ENCODE results near the gene FTO. TPM values are rescaled to one million over a fixed set of nuclear protein-coding genes. Genes with fewer than 3 reads are reported as not detected.

Gene FTO
- total RNA-seq, 1 donor from 2014 or later, result 98.6 TPM

GRCh38 chr16:54121539-54122295, 417.8 kb downstream of the FTO start:
- H3K4me3 ChIP-seq, result no peak overlapping the region
- intact Hi-C loops (cut with DNase I), result no loop called here
- H3K27me3 ChIP-seq (ENCODE audit: low read depth), result no peaks in the 10 kb centered on the region
- DNase-seq (no peak), ATAC-seq (no peak)
- no peaks in the 10 kb centered on the region for H3K4me1 ChIP-seq
- H3K9me3 ChIP-seq, result no peaks in the 10 kb centered on the region
- no peaks in the 10 kb centered on the region for H3K36me3 ChIP-seq
- TF ChIP-seq CTCF (IDR thresholded peaks at IDR 0.05), result no peak
- no peak overlapping the region for H3K27ac ChIP-seq

GRCh38 chr16:54123766-54124165, 419.8 kb downstream of the FTO start:
- TF ChIP-seq CTCF (IDR thresholded peaks at IDR 0.05), result no peak
- H3K4me3 ChIP-seq, result no peak overlapping the region
- no peak overlapping the region for H3K27ac ChIP-seq
- no peaks in the 10 kb centered on the region for H3K36me3 ChIP-seq
- ATAC-seq (no peak), DNase-seq (no peak)
- no peaks in the 10 kb centered on the region for H3K4me1 ChIP-seq
- intact Hi-C loops (cut with DNase I), result no loop called here
- H3K9me3 ChIP-seq, result no peaks in the 10 kb centered on the region
- no peaks in the 10 kb centered on the region for H3K27me3 ChIP-seq (ENCODE audit: low read depth)

GRCh38 chr16:54125751-54126655, 422.0 kb downstream of the FTO start:
- Histone ChIP-seq H3K27me3 (ENCODE audit: low read depth) (no peaks in the 10 kb centered on the region), H3K4me3 (no peak overlapping the region), H3K9me3 (no peaks in the 10 kb centered on the region), H3K27ac (no peak overlapping the region), H3K36me3 (no peaks in the 10 kb centered on the region), H3K4me1 (no peaks in the 10 kb centered on the region)
- TF ChIP-seq CTCF (IDR thresholded peaks at IDR 0.05), result no peak
- ATAC-seq (no peak), DNase-seq (no peak)
- intact Hi-C loops (cut with DNase I), result no loop called here

GRCh38 chr16:54126907-54127306, 423.0 kb downstream of the FTO start:
- Histone ChIP-seq H3K9me3 (no peaks in the 10 kb centered on the region), H3K27me3 (ENCODE audit: low read depth) (no peaks in the 10 kb centered on the region), H3K4me1 (no peaks in the 10 kb centered on the region), H3K4me3 (no peak overlapping the region), H3K36me3 (no peaks in the 10 kb centered on the region), H3K27ac (no peak overlapping the region)
- TF ChIP-seq CTCF (IDR thresholded peaks at IDR 0.05), result no peak
- intact Hi-C loops (cut with DNase I), result no loop called here
- ATAC-seq (no peak), DNase-seq (no peak)

- no peak for TF ChIP-seq CTCF (IDR thresholded peaks at IDR 0.05)
- DNase-seq (no peak), ATAC-seq (no peak)
- Histone ChIP-seq H3K36me3 (no peaks in the 10 kb centered on the region), H3K9me3 (no peaks in the 10 kb centered on the region), H3K4me3 (no peak overlapping the region), H3K27ac (no peak overlapping the region), H3K4me1 (no peaks in the 10 kb centered on the region), H3K27me3 (ENCODE audit: low read depth) (no peaks in the 10 kb centered on the region)
- intact Hi-C loops (cut with DNase I), result no loop called here
Measured at GRCh38 chr16:54128629-54129234, 424.8 kb downstream of the FTO start.

Measured in lower lobe of right lung (tissue), 2 donors.